HS-27A (cell line): Measurements from ENCODE around the gene UAP1L1.
"Not testable (repeated sequence)": the region's sequence is repeated elsewhere in the genome, so short reads cannot be mapped to it uniquely, and the experiment has no call there.

Experiments
- DNase-seq: peaks from one replicate; pipeline ENCODE4 v3.0.0-alpha.2; 2012; ENCODE audit warnings: low read depth, missing footprints

Gene UAP1L1

DNA sequence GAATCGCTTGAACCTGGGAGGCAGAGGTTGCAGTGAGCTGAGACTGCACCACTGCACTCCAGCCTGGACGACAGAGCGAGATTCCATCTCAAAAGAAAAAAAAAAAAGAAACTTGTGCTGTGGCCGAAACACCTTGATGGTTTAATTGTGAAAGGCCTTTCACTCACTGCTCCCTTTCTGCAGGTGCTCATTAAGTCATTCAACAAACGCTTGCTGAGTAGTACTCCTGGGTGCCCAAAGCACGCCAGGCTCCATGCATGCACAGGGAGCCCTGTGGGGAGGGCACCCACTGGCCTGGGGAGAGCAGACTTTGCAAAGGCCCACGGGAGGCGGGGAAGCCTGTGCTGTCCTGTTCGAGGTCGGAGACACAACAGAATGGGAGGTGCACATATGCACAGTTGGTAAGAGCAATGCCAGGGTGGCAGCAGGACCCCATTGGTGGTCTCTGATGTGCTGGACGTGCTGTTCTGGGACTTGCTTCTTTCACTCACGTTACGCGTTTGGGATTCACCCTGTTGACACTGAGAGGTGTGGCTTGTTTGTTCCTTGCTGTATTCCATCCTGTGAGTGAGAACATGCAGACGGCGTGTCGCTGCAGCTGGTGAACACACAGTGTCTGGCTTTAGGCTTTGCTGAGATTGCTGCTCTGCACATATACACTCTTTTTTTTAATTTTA lies 20.4 kb upstream of the UAP1L1 start:
- DNase-seq: no peak

DNA sequence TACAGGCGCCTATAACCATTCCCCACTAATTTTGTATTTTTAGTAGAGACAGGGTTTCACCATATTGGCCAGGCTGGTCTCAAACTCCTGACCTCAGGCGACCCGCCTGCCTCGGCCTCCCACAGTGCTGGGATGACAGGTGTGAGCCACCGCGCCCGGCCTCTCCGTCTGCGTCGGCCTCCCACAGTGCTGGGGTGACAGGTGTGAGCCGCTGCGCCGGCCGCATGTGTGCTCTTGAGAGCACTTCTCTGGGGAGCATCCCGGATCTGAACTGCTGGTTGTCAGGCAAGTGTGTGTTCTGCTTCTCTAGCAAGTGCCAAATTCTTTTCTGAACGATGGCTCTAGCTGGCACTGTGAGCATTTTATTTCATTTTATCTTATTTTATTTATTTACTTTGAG lies 19.8 kb upstream of the UAP1L1 start:
- DNase-seq: no peak

DNA sequence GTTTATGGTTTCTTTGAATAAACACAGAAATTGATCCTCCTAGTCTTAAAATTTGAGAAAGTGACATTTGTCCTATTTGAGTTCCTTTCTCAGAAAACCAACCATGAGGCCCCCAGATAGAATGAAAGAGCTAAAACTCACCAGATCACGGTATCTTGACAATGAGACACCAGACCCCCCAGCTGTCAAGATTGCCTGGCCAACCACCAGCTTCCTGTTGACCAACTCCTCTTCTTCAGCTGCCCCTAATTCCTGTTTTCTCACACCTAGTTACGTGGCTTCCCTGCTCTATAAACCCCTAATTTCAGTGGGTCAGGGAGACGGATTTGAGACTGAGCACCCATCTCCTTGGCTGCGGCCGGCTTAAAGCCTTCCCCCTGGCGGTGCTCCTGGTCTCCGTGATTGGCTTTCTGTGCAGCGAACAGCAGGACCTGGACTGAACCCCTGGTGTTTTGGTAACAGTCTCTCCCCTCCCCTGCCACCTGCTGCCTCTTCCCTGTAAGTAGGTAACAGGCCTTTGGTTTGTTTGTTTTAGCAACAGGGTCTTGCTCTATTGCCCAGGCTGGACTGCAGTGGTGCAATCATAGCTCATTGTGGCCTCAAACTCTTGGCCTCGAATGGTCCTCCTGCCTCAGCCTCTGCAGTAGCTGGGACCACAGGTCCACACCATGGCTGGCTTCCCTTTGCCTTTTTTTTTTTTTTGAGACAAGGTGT lies 18.6 kb upstream of the UAP1L1 start:
- DNase-seq: no peak

DNA sequence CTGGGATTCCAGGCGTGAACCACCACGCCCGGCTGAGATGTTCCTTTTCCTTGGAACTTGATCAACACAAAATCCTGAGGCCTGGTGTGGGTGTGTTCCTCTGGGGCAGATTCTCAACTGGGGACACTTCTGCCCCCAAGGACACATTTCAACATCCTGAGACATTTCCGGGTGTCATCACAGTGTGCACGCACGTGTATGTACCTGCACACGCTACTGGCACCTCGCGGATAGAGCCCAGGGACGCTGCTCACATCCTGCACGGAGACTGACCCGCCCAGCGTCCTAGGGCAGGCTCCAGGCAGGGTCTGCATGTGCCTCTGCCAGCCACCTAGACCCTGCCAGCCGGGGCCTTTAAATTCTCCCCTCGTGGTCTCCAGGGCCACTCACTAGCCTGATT lies 14.9 kb upstream of the UAP1L1 start:
- no peak for DNase-seq

DNA sequence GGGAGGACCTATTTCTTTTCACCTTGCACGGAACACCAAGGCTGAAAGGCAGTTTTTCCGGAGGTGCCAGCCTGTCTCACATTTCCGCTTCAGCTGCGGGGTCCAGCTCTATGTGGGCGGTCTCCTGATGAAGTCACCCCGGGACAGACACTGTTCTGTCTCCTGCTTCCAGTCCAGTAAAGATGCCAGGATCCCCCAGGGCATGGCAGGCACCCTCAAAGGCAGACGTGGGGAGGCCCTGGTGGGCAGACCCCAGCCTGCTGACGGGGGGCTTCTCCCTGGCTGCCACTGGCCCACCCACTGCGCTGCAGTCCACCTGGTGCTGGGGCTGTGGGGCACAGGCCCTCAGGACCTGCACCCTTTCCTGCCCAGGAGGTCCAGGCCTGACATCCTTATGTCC lies 14.5 kb upstream of the UAP1L1 start:
- not testable (repeated sequence) for DNase-seq

DNA sequence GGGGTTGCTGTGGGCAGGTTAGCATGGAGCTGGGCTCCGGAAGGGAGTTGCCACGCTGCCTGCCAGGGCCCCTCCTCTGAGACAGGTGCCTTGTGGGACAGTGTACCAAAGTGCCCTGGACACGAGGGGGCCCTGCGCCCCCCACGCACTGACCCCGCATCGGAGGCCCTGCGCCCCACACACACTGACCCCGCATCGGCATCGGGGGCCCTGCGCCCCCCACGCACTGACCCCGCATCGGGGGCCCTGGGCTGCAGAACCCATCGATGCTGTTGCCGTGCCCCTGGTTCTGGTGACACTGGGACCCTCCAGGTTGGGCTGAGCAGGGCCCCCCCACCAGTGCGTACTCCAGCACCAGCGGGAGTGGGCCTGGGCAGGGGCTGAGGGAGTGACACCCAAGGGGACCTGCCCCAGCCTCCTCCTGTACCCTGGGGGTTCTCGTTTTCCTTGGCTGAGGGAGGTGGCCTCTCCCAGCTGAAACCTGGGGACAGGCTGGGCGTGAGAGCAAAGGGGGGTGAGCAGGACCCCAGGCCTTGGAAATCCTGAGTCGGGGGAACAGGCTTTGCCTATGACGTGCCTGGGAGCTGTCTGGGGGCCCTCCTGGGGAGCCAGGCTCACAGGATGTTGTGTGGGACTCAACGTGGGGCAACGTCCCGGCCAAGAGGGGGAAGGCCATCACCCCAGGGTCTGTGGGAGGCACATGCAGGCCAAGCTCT lies 13.8 kb upstream of the UAP1L1 start:
- no peak for DNase-seq

DNA sequence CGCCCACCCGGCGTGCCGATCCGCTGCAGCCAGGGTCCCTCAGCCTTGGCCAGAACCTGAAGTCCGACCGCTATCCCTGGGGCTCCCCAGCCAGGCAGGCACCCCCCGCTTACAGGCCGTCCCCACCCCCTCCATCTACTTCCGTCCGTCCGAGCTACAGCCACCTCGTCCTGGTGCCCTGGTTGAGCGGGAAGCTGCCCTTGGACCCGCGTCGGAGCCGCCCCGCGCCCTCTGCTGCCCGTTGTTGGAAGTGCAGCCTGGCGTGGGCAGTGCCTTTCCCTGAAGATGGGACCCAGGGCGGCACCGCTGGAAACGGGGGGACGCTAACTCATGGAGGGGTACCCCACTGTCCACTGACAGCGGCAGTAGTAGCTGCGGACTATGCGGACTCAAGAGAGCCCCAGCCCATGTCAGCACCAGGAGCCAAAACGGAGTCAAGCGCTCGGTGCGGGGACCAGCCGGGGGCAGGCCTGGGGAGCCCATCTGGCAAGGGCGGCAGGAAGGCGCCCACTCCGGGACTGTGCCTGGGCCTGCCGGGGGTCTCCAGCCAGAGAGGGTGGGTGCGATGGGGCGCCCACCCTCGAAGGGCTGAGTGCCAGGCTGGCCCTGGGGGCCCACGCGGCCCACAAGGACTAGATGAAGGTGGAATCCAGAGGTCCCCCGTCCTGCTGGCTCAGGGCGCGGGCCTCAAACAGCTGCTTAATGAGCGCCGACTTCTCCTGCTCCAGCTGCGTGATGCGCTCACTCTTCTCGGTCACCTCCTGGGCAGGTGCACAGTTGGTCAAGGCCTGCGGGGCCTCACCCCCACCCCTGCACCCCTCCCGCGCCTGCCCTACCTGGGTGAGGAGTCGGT lies 13.1 kb upstream of the UAP1L1 start:
- DNase-seq: no peak

DNA sequence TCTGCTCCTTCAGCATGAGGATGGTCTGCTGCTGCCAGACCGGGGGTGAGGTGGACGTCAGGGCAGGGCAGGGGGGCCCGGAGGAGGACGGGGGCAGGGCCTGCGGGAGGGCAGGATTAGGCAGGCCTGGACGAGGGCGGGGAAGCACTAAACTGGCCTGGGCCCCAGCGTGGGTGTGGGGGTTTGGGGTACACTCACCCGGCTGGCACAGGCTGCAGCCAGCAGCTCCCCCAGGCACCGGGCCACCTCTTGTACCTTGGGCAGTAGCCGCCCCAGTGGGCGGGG lies 12.5 kb upstream of the UAP1L1 start:
- no peak for DNase-seq

DNA sequence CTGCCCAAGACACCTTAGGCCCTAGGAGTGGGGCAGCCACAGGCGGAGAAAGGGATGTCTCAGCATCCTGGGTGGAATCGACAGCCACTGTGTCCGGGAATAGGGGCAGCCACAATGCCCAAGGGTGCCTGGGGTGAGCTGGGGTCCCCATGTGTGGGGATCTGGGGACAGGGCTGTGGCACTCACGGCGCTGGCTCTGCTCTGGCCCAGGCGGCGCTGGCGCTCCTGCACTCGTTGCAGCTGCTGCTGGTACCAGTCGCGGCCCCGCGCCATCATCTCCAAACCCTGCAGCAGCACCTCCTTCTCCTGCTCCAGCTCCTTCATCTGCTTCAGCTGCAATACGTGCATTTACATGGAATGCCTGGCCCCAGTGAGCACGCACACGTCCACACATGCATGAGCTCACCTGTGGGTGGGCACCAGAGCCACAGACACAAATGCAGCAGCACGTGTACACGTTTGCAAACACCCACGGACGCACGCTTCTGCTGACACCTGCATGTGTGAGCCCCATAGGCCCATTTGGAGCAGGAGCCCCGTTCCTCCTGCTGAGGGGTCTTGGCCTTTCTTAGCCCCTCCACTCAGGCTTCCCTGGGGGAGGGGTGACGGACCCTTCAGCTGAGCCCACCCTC lies 11.9 kb upstream of the UAP1L1 start:
- DNase-seq: no peak

DNA sequence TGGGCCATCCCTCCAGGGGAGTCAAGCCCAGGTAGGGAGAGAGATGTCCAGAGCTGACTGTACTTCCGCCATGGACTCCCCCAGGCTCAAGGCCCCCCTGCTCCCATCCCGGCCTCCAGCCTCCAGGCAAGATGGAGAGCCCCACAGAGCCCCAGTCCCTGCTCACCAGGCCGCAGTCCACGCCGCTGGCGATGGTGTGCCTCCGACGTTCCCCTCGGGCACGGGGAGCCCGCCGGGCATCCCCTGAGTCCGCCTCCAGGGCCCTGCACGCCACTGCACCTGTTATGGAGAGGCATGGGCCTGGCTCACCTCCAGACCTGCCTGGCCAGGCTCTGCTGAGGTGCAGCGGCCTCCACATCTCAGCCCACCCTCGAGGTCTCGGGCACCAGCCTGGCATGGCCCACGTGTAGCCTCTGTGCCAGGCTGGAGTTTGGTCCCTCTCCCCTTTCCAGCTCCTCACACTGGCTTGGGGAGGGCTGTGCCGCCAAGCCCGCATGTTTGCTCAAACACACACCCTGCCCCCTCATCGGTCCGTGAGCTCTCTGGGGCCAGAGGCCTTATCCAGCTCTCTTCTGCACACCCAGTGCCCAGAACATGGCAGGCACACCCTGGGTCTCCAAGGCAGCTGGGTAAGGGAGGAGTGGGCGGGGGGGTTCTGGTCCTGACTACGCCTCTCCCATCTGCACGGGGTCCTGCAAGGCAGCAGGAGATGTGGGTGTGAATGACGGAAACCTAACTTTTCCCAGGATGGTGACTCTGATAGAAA lies 11.0 kb upstream of the UAP1L1 start:
- no peak for DNase-seq

DNA sequence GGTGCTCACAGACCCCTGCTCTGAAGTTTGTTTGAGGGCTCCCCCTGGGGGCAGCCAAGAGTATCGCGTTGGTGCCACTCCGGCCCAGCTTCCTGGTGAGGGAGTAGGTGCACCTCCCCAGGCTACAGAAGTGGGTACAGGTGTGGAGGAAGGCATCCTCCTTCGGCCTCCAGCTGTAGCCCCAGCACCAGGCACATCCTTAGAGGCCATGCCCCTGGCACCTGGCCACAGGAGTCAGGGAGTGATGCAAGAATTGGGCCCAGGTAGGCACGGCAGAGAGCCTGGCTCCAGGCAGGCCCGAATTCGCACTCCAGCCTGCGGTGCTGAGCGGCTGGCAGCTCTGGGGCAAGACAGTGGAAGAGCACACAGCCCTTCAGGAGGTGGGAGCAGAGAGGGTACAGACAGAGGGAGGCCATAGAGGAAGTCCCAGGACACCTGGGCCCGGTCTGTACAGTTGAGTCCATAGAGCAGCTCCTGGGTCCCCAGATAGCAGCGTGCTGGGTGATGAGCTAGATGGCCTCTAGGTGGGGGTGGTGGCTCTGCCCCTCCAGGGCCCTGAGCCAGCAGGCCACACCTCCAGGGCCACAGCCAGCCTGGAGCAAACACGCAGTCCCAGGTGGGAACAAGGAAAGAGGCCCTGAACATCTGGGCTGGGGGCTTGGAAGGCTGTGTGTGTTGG lies 9.3 kb upstream of the UAP1L1 start:
- no peak for DNase-seq

DNA sequence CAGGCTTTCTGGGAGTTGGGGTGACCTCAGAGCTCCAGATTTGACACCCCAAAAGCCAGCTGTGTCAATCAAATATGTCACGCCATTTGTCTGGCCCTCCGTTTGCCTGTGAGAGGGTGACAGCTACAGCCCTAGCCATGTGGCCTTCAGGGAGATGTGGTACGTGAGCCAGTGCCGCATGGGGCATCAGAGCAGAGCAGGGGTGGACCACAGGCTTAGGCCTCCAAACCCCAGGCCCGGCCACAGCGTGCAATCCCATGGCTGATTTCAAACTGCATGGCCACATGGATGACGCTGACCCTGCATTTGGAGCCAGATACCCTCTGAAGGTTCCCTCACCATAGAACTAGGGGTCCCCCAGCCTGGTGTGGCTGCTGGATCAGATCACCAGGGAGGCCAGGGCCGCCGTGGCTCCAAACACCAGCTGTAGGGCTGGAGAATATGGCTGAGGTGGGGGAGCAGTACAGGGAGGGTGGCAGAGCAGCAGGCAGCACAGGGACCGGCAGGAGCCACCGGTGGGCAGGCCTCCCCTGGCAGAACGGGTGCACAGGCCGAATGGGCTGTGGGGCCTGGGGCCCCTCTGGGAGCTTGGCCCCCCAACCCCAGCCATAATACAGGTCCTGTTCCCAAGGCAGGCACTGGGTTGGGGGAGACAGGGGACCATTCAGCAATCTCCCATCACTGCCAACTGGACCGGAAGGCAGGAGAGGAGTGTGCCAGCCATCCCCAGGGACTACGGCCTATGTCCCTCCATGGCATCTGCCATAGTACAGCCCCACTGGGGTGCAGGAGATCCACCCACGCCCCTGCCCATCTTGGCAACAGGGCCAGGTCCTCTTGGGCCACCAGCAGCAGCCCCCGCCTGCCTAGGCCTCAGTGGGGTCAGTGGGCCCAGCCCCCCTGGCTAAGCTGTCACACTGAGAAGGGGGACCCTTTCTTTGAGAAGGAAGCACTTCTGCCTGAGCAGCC lies 8.5 kb upstream of the UAP1L1 start:
- DNase-seq: no peak

DNA sequence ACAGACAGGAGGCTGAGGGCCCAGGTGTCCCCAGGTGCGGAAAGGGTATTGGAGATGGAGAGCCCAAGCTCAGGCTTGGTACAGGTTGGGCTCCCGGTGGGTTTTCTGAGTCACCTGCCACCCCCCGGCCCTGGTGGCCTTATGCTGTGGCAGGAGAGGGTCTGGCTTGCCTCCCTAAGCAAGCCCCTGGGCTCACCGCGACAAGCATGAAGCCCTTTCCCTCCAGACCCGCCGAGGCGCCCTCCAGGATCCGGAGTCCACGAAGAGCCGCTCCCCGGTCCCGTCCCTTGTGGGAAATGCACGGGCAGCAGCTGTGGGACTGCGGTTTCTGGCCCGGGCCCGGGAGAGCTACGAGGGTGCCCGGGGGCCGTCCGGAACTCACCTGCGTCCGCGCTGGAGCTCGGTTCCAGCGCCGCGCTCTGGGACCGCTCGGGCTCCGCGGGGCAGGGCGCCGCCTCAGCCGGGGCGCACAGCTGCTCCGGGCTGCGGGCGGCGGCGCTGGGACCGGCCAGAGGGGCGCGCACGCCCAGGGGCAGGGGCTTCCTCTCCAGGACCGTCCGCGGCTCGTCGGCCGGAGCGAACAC lies 7.7 kb upstream of the UAP1L1 start:
- no peak for DNase-seq

DNA sequence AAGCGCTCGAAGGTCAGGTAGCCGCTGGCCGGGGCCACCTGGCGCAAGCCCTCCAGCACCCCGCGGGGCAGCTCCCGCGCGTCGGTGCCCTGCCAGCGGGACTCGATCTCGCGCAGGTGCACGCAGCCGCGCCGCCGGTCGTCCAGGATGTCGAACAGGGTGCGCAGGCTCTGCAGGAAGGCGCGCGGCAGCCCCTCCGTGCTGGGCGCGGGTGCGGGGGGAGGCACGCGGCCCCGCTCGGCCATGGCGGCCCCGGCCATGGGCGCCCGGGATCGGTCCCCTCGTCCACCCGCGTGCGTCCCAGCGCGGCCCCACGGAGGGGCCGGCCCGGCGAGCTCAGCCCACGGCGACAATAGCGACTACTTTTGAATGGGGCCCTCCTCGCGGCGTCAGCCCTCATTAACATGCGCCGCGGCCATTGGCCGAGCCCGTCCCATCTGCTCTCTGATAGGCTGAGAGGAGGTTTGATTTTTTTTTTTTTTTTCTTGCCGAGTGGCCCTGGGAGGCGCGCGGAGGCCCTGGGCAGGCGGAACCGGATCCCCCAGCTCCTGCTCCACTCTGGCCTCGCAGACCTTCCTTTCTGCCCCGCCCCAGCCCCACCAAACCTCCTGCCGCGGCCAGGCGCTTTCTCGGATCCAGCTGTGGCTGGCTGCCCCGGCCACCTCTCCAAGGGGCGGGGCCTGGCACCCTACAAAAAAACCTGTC lies 7.0 kb upstream of the UAP1L1 start, which contains the start of gene SAPCD2:
SAPCD2 (minus strand) TSS at position 357 of the 705 bp plus-strand sequence; CDS start at position 260, 97 bp downstream.
- DNase-seq: no peak

DNA sequence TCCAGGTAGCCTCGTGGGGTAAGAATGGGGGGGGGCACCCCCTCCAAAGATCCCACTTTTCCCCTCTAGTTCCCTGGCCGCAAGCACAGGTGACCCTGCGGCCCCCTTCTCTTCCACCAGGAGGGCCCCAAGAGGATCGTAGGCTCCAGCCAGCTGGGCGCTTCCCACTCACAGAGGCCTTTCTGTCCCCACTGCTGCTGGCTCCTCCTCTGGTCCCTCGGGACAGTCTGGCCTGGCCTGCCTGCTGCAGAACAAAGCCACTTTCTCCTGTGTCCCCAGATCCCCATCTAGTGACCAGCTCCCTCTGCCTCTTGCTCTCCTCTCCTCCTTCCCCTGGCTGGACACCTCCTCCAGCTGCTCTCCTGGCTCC lies 6.4 kb upstream of the UAP1L1 start:
- DNase-seq: no peak

DNA sequence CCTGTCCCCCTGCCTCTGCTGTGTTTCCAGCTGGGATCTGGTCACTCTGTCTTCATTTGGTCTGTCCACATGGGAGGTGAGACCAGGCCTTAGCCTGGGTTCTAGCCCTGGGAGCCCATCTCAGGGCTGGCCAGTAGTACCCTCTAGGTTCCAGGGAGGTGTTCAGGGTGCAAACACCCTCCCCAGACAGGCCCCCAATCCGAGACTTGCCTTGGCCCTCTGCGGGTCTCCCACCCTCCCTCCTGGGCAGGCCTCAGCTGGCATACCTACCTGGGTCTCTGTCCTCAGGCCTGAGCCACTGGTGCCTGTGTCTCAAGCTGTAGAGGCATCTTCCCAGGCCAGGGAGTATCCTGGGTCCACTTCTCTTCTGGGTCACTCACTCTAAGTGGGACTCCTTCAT lies 6.0 kb upstream of the UAP1L1 start:
- DNase-seq: no peak

DNA sequence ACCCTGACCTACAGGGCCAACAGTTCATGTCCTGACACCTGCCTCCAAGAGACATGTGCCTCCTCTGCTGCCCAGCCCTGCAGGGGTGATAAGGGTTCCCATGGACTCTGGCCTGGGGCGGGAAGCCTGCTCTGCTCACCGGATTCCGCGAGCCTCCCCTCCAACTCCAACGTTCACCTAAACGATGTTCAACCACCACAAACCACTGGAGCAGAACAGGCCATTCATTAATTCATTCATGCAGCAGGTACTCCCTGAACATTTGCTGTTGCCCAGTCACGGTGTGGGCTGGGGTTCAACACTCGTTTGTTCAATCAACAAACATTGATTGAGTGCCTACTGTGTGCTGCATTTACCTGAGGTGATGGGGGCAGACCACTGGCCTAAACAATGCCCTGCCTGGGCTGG lies 3.3 kb upstream of the UAP1L1 start:
- no peak for DNase-seq

DNA sequence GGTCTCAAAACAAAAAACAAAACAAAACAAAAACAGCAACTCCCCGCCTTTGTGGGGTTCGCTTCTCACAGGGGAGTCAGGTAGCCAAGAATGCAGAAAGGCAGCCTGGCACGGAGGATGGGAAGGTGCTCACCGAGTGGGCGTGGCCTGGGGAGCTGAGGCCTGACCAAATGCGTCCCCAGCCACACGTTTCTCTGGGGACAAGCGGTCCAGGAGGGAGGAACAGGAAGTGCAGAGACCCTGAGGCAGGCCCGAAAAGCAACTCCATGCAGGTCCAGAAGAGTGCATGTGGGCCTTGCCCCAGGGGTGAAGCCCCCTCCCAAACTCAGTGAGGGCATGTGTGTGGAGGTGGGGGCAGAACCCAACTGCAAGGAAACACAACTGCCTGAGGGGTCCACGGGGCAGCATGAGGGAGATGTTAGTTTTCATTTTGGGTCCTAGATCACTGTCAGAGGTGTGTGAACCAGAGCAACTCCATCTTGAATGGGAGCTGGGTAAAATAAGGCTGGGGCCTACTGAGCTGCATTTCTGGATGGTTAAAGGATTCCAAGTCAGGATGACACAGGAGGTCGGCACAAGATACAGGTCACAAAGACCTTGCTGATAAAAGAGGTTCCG lies 2.6 kb upstream of the UAP1L1 start:
- DNase-seq: no peak
